ENCODE data around the gene RPN2.

Gene RPN2

DNA sequence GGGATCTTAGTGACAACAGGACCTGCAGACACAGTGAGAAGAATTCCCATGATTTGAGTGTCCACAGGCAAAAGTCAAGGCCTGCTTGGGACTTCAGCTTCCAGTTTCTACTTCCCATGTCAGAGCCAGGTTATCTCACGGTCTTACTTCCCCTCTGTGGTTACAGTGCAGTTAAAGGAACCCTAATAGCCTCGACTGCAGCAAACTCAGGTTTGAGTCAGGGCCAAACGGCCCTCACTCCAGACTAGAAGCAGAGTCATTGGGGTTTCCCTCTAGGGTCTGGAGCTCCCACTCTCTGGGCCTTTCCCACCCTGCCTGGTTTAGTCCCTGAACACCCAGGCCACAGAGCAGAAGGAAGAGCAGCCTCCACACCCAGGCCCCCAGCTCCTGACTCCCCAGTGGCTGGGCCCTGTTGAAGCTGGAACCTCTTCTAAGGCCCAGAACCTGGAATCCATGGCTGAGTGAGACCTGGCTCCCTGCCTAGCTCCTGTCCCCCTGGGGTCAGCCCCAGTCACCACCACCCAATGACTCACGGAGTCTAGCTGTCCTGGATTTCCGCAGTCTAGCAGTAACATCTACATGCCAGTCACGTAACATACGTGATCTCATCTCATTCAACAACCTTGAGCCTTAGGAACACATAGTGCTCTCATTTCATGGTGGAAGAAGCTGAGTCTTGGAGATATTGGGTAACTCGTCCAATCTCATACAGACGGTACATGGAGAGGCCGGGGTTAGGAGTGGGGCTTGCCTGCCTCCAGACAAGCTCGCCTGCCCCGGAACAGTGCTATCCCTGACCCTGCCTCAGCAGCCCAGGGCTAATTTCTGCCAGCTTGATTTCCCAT, 91.7 kb downstream of the RPN2 start:
- peak; percentile 97 for DNase-seq

DNA sequence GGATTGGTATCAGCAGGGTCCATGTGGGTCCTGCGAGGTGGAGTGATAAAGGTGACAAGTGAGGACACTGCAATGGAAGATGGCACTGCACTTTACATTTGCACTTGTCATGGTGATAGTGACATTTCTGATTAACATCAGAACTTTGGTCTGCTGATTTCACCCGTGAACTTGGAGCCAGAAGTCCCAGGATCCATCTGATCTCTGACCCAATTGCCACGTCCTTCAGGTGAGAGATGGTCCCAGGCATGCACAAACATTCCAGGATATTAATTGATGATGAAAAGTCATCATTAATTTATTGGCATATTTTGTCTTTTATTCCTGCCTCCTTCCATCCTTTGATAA, 92.3 kb downstream of the RPN2 start:
- no peak for DNase-seq

DNA sequence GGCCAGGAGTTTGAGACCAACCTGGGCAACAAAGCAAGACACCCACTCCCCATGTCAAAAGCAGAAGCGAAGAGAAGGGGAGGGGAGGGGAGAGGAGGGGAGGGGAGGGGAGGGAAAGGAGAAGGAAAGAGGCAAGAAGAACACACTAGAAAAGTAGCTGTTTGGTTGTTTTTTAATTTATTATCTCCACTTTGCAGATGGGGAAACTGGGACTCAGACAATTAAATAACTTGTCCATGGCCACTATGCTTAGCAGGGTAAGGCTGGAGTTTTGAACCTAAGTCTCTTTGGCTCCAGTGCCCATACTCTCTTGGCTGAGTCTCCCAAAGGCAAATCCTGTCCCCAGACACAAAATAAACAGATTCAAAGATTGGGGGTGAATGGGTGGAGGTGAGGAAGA, 94.9 kb downstream of the RPN2 start:
- no peak for DNase-seq

DNA sequence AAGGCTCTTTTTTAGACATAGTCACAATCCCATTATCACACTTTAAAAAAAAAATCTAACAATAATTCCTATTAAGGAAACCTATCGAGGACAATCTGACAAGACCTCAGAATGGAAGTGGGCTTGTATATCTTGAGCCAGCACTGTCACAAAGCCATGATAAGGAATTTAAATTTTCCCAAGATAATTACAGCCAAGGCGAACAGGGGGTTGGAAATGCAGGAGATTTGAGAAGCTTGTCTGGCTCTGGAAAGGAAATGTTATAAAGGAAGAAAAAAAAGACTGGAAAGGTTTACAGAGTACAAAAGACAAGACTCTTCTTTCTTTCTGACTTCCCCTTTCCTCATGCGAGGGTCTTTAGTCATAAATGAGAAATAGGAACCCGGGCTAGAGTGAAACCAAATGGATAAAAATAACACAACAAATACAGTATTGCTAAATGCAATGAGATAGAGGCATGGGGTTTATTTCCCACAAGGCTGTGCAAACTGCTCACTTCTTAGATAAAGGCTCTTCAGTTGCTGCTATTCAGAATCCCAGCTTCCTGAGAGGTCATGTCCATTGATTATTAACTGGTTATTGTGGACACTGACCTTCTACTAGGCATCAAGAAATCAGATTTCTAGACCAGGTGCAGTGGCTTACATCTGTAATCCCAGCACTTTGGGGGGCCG, 95.9 kb downstream of the RPN2 start:
- peak; percentile 92 for DNase-seq

DNA sequence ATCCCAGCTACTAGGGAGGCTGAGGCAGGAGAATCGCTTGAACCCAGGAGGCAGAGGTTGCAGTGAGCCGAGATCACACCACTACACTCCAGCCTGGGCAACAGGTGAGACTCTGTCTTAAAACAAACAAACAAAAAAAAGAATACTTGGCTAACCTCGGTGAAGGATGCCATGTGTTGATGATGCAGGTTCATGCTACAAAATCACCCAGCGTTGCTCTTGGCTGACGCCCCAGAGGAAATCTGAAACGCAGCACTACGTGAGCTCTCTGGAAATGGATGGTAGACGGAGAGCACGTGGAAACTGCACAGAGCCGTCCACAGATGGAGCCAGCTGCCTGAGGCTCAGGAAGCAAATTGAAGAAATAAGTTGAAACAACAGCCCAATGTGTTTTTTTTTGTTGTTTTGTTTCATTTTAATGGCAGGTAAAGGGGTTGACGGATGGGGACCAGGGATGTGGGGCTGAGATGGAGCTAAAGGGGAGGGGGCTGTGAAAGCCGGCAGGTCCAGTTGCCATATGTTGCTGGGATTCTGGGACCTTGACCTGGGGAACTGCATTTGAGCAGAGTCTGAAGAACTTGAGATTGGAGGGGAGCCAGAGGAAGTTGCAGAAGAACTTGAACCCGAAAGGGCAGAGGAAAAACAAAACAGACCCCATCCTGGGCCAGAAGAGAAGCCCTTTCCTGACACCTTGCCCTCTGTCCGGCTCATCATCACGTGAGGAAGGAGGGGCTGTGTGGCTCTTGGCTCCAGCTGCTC, 97.5 kb downstream of the RPN2 start:
- peak; percentile 70 for DNase-seq

DNA sequence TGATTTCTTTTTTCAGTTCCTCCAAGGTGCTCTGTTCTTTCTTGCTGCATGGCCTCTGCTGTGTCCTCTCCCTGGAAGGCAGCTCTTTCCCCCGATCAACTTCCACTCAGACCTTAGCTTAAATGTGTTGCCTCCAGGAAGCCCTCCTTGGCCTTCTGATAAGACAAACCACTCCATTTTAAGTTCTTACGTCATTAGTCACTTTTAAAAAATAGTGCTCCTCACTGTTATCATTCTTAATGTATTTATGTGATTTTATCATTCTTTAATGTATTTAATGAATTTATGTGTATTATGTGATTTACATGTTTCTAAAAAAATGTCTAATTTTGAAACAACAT, 98.1 kb downstream of the RPN2 start:
- no peak for DNase-seq

DNA sequence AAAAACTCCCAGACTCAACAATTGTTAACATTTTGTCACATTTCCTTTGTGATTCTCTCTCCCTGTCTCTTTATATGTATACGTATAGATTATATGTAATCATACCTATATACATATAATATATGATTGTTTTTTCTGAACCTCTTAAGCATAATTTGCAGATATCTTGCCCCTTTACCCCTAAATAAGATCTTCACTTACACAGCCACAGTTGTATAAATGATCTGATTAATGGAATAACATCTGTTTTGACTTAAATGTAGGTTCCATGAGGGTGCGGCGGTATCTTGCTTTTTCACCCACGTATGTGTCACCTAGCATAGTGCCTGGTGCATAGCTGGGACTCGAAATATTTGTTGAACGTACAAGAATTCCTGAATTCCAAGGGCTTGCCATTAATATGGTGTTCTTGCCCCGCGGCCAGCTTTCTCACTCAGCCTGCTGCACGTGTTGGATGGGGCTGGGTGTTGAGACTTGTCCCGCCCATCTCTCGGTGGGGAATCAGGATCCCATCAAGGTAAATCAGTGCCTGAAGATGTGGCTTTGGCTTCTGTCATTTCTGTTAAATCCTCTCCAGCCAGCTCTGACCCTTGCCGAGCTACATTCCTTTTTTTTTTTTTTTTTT, 99.9 kb downstream of the RPN2 start:
- DNase-seq = no peak

DNA sequence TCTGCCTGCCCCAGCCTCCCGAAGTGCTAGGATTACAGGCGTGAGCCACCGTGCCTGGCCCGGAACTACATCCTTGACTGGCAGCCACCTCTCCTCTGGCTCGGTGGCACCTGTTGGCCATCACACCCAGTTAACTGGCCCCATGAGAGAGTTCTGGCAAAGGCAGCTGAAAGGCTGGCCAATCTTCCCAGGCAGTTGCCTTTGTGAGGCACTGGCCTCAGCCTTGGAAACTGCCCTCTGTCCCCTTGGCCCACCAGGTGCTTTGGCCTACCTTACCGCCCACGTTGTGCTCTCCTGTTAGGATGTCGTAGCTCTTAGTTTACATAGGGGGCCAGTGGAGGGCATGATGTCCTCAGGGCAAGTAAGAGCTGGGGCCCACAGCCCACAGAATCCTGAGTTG, 100.7 kb downstream of the RPN2 start:
- no peak for DNase-seq

DNA sequence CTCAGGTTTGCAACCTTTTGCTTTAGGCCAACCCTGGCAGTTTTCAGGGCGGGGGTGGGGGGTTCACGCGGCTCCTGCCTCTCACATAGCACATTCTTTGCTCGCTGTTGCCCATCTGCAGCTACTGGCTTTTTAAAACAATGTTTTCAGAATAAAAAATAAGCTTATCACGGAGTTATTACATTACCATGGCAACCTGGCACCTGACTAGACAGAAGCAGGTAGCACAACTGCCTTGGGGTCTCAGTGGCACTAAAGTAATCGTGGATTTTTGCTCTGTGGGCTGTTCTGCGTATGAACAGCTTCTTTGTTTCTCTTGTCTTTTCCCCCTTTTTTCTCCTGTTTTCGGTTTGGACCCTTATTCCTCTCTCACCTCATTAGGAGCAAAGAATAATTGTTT, 101.3 kb downstream of the RPN2 start:
- DNase-seq = no peak

DNA sequence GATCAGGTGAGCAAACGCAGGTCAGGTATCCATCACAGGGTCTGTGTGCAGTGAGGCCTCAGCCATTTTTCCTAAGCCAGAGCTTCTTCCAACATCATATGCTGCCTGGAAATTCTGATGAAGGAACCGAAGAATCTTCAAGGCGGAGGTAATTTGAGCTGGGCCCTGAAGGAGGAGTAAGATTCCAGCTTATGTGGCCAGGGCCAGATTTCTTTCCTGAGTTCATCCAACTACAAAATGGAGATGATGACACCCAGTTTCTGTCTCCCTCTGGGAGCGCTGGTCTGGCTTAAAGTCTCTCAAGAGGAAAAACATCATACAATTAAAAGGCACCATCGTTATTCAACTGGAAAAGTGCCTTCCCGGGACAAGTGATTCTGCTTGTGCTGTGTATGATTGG, 103.4 kb downstream of the RPN2 start:
- no peak for DNase-seq

DNA sequence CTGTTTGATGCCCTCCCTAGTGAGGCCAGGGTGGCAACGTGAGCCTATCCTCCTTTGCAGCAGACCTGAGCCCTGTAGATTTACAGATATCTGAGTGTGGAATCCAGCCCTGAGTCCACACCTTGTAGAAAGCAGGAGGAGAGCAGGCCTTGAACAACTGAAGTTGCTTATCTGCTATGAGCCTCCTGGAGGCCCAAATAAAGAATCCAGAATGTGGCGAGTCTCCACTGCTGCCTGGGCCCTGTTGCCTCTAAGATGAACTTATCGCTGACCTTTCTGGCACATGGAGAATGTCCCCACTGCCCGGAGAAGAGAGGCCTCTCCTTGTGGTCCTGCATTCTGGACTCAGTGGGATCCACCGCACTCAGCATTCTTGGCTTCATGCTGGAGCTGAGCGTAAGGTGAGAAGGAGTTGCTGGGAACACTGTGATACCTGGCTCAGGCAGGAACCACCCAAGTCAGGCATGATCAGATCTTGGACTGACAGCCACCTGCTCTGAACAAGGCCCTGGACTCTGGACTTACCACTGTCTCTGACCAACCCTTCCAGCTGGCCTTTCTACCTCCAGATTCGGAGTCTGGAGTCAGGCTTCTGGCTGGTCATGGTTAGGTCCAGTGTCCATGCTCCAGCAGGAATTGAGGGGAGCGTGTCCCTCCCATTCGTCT, 104.5 kb downstream of the RPN2 start:
- DNase-seq = no peak

DNA sequence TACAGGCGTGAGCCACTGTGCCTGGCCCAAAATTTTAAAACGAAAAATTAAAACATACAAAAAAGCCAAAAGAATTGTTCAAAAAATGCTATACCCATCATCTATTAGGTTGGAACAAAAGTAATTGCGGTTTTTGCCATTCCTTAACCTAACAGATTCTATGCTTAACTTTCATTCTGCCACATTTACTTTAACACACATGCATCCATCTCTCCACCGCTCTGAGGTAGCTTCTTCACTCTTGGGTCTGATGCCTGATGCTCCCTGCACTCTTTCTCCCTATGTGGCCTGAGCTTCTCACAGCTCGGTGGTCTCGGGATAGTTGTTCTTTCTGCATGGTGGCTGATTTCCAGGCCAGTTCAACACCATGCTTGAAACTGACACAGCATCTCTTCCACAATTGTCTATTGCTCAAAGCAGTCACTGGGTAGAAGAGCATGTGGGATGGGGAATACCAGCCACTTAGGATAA, 105.6 kb downstream of the RPN2 start:
- no peak for DNase-seq

DNA sequence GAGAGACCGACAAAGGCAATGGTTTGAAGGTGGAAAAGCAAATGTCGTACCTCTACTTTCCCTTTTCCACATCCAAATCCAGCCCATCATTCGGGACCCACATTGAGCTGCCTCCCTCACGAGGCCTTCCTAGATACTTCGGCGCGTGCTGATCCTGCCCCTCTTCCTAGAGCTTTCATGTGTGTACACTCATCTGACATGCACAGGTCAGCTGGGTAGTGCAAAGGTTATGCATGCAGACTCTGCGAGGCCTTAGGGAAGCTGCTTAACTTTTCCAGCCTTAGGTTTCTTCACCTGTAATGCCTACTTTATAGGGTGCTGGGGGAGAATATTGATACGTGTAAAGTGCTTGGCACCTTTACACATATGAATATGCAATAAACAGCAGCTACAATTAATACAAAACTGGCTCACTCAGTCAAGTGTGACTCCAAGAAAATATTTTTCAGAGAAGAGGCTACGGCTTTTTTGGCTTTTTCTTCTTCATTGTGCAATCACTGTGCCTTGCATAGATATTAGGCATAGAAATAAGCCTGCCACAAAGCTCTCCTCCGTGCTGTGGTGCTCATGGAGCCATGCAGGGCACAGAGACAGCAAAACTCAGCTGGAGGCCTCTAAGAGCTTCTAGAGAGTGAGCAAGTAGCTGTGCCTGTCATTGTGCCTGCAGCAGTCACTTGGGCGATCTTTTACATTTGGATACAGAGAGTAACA, 106.7 kb downstream of the RPN2 start:
- DNase-seq = no peak

DNA sequence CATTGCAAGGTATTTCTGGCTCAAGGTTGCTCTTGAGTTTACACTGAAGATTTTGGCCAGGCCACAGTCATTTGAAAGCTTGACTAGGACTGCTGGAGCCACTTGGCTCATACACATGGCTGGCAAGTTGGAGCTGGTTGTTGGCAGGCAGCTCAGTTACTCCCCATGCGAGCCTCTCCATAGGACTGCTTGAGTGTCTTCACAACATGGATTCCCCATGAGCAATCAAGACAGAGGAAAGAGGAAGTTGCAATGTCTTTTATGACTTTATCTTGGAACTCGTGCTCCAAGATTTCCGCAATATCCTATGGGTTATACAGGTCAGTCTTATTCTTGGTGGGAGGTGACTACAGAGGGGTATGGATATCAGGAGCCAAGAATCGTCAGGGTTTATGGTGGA, 109.0 kb downstream of the RPN2 start:
- DNase-seq = peak; percentile 94

DNA sequence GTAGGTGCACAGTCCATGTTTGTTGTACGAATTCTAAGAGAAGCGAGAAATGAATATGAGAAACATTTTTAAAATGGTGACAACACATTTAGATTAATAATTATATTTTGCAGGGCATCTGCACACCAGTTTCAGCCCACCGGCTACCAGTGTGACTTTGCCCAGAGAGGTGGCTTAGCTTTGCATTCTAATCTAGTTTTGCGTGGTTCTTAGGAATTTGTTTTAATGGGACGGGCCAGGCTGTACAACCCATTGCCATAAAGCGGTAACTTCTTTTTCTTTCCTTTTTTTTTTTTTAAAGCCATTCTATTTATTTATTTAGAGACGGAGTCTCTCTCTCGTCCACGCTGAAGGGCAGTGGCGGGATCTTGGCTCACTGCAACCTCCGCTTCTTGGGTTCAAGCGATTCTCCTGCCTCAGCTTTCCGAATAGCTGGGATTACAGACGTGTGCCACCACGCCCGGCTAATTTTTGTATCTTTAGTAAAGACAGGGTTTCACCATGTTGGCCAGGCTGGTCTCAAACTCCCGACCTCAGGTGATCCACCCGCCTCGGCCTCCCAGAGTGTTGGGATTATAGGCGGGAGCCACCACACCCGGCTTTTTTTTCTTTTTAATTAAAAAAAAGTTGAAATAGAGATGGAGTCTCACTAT, 111.2 kb downstream of the RPN2 start:
- DNase-seq = no peak

Data from suppressor macrophage treated with lipopolysaccharide for 4 hours (primary cell).